Measurements from ENCODE around the gene IHH.

DNA sequence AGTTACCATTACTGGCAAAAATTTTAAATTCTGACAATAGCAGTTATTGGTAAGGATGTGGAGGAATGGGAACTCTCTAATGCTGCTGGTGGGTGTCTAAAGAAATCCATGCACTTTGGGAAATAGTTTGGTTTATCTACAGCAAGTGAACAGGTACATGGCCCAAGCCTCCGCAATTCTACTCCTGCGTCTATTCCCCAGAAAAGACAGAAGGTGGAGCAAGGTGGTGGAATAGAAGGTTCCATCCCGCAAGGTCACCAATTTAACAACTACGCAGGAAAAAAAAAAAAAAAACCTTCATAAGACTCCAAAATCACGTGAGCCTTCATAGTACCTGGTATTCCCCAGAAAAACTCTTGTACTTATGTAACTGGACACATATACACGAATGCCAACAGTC lies 25.9 kb downstream of the IHH start:
- TF ChIP-seq, protein P1, sequence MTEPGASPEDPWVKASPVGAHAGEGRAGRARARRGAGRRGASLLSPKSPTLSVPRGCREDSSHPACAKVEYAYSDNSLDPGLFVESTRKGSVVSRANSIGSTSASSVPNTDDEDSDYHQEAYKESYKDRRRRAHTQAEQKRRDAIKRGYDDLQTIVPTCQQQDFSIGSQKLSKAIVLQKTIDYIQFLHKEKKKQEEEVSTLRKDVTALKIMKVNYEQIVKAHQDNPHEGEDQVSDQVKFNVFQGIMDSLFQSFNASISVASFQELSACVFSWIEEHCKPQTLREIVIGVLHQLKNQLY (CRISPR knock-in tag; IDR thresholded peaks at IDR 0.05): no peak
- no peak for TF ChIP-seq NR3C1 (CRISPR knock-in tag; conservative IDR thresholded peaks at IDR 0.05; ENCODE audit: low read depth)
- TF ChIP-seq TP53 (CRISPR knock-in tag; IDR thresholded peaks at IDR 0.05): no peak
- TF ChIP-seq, protein P2, sequence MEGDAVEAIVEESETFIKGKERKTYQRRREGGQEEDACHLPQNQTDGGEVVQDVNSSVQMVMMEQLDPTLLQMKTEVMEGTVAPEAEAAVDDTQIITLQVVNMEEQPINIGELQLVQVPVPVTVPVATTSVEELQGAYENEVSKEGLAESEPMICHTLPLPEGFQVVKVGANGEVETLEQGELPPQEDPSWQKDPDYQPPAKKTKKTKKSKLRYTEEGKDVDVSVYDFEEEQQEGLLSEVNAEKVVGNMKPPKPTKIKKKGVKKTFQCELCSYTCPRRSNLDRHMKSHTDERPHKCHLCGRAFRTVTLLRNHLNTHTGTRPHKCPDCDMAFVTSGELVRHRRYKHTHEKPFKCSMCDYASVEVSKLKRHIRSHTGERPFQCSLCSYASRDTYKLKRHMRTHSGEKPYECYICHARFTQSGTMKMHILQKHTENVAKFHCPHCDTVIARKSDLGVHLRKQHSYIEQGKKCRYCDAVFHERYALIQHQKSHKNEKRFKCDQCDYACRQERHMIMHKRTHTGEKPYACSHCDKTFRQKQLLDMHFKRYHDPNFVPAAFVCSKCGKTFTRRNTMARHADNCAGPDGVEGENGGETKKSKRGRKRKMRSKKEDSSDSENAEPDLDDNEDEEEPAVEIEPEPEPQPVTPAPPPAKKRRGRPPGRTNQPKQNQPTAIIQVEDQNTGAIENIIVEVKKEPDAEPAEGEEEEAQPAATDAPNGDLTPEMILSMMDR (IDR thresholded peaks at IDR 0.05): no peak
- TF ChIP-seq TEAD1 (CRISPR knock-in tag; IDR thresholded peaks at IDR 0.05): no peak
- no peak for TF ChIP-seq SMAD4 (CRISPR knock-in tag; IDR thresholded peaks at IDR 0.05)
- TF ChIP-seq, protein P3, sequence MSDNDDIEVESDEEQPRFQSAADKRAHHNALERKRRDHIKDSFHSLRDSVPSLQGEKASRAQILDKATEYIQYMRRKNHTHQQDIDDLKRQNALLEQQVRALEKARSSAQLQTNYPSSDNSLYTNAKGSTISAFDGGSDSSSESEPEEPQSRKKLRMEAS (CRISPR knock-in tag; IDR thresholded peaks at IDR 0.05): no peak
- no peak for TF ChIP-seq SMAD3 (CRISPR knock-in tag; IDR thresholded peaks at IDR 0.05; ENCODE audit: borderline replicate concordance)
- no peak for TF ChIP-seq FOXP1 (CRISPR knock-in tag; IDR thresholded peaks at IDR 0.05; ENCODE audit: borderline replicate concordance)
- TF ChIP-seq, protein P4, sequence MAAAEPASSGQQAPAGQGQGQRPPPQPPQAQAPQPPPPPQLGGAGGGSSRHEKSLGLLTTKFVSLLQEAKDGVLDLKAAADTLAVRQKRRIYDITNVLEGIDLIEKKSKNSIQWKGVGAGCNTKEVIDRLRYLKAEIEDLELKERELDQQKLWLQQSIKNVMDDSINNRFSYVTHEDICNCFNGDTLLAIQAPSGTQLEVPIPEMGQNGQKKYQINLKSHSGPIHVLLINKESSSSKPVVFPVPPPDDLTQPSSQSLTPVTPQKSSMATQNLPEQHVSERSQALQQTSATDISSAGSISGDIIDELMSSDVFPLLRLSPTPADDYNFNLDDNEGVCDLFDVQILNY (CRISPR knock-in tag; IDR thresholded peaks at IDR 0.05): no peak
- TF ChIP-seq, protein P5, sequence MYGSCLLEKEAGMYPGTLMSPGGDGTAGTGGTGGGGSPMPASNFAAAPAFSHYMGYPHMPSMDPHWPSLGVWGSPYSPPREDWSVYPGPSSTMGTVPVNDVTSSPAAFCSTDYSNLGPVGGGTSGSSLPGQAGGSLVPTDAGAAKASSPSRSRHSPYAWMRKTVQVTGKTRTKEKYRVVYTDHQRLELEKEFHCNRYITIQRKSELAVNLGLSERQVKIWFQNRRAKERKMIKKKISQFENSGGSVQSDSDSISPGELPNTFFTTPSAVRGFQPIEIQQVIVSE (CRISPR knock-in tag; IDR thresholded peaks at IDR 0.05; ENCODE audit: borderline replicate concordance): no peak
